Measurements from ENCODE around the gene TRIM39.
"Not testable (repeated sequence)": the region's sequence is repeated elsewhere in the genome, so short reads cannot be mapped to it uniquely, and the experiment has no call there.

The TRIM39 gene

GRCh38 chr6:30357678-30358540 is 31.2 kb downstream of the TRIM39 start:
- Histone ChIP-seq H3K4me3 (peak overlapping the region in 1 of 7 experiments; percentile 17), H3K27ac (no peak overlapping the region)

GRCh38 chr6:30359276-30359675 is 32.5 kb downstream of the TRIM39 start:
- no peak overlapping the region for H3K27ac ChIP-seq
- H3K4me3 ChIP-seq = no peak overlapping the region

DNA sequence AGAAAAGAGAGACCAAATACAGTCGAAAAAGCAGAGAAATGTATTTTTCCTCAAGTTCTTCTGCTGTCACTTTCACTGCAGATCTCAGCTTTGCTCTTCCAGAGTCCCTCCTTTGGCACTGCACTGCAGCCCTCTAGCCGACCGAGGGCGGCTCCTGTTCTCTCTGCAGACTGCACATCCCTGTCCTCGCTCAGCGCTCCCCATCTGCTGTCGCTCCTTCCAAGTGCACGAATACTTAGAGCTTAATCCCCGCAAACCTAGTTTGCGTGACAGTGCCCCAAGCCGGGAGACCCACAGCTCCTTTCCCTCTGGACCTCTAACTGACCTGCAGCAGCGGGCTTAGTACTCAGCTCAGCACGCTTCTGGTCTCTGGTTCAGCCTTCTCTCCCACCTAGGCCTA is 33.4 kb downstream of the TRIM39 start:
- H3K27ac ChIP-seq = no peak overlapping the region
- no peak overlapping the region for H3K4me3 ChIP-seq

GRCh38 chr6:30361661-30362060 is 34.9 kb downstream of the TRIM39 start:
- H3K27ac ChIP-seq = no peak overlapping the region

GRCh38 chr6:30363459-30363858 is 36.7 kb downstream of the TRIM39 start:
- H3K4me3 ChIP-seq = no peak overlapping the region
- no peak overlapping the region for H3K27ac ChIP-seq

More at GRCh38 chr6:30361661-30362060, 34.9 kb downstream of the TRIM39 start:
- no peak overlapping the region for H3K4me3 ChIP-seq

GRCh38 chr6:30364591-30364990 is 37.9 kb downstream of the TRIM39 start:
- H3K4me3 ChIP-seq = no peak overlapping the region
- H3K27ac ChIP-seq = no peak overlapping the region

- H3K27ac ChIP-seq, H3K4me3 ChIP-seq: not testable (repeated sequence)
Observed at GRCh38 chr6:30369280-30369679, 42.6 kb downstream of the TRIM39 start.

- Histone ChIP-seq H3K4me3 (no peak overlapping the region), H3K27ac (no peak overlapping the region)
Observed at GRCh38 chr6:30378290-30378937, 51.7 kb downstream of the TRIM39 start.

- Histone ChIP-seq H3K27ac (no peak overlapping the region), H3K4me3 (no peak overlapping the region)
Observed at GRCh38 chr6:30380464-30380863, 53.7 kb downstream of the TRIM39 start.

GRCh38 chr6:30386166-30386565 is 59.4 kb downstream of the TRIM39 start:
- Histone ChIP-seq H3K4me3 (no peak overlapping the region), H3K27ac (no peak overlapping the region)

DNA sequence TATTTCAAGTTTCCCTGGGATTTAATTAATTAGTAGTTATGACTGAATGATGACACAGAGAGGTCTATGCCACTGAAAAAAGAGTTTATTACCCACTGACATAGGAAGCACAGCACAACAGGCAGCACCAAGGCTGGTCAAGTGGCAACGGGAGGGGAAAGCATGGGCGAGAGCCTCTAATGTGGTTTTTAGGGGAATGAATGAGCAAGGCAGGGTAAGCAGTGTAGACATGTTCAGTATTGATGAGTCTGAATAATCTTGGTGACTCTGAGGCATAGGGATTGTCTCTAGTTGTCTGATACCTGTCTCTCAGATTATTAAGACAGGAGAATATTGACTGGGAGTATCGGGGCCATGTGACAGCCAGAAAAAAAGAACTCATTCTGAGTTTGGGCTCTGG is 64.5 kb downstream of the TRIM39 start:
- no peak overlapping the region for H3K27ac ChIP-seq
- H3K4me3 ChIP-seq = no peak overlapping the region

Measured in skin epidermis (tissue), 12 donors.